Measurements from ENCODE around the gene WWOX.

Gene WWOX

GRCh38 chr16:79083508-79084299 is 984.2 kb downstream of the WWOX start:
- DNase-seq, result no peak

GRCh38 chr16:79088971-79089370 is 989.5 kb downstream of the WWOX start:
- no peak for DNase-seq

GRCh38 chr16:79089735-79090284 is 990.4 kb downstream of the WWOX start:
- DNase-seq, result peak in 2 of 51 donors; percentile 4 to 8

GRCh38 chr16:79090966-79091365 is 991.5 kb downstream of the WWOX start:
- DNase-seq, result no peak

- DNase-seq, result no peak
Observed at GRCh38 chr16:79092846-79093245, 993.4 kb downstream of the WWOX start.

- DNase-seq, result peak in 16 of 51 donors; percentile 4 to 26 (median 14)
Observed at GRCh38 chr16:79093554-79093967, 994.1 kb downstream of the WWOX start.

GRCh38 chr16:79096246-79096645 is 996.8 kb downstream of the WWOX start:
- DNase-seq, result no peak

- DNase-seq, result no peak
Observed at GRCh38 chr16:79097166-79097565, 997.7 kb downstream of the WWOX start.

- DNase-seq, result no peak
Observed at GRCh38 chr16:79097771-79098170, 998.3 kb downstream of the WWOX start.

- DNase-seq, result no peak
Observed at GRCh38 chr16:79098907-79099306, 999.5 kb downstream of the WWOX start.

GRCh38 chr16:79099716-79100115 is 1000.3 kb downstream of the WWOX start:
- no peak for DNase-seq

- DNase-seq, result no peak
Observed at GRCh38 chr16:79100447-79100846, 1001.0 kb downstream of the WWOX start.

GRCh38 chr16:79101491-79101890 is 1002.0 kb downstream of the WWOX start:
- DNase-seq, result no peak

- DNase-seq, result no peak
Observed at GRCh38 chr16:79104567-79104966, 1005.1 kb downstream of the WWOX start.

- DNase-seq, result no peak
Observed at GRCh38 chr16:79107301-79107700, 1007.8 kb downstream of the WWOX start.

- no peak for DNase-seq
Observed at GRCh38 chr16:79109771-79110170, 1010.3 kb downstream of the WWOX start.

GRCh38 chr16:79110242-79110641 is 1010.8 kb downstream of the WWOX start:
- DNase-seq, result no peak

GRCh38 chr16:79110953-79111352 is 1011.5 kb downstream of the WWOX start:
- no peak for DNase-seq

GRCh38 chr16:79112462-79112861 is 1013.0 kb downstream of the WWOX start:
- DNase-seq, result no peak

- no peak for DNase-seq
Observed at GRCh38 chr16:79113826-79114225, 1014.4 kb downstream of the WWOX start.

GRCh38 chr16:79114759-79115158 is 1015.3 kb downstream of the WWOX start:
- DNase-seq, result no peak

GRCh38 chr16:79121906-79122305 is 1022.5 kb downstream of the WWOX start:
- no peak for DNase-seq

GRCh38 chr16:79122343-79122742 is 1022.9 kb downstream of the WWOX start:
- DNase-seq, result no peak
